Dendritic cell treated with granulocyte-macrophage colony-stimulating factor and Interleukin-4, amounts not matched to agents 40 ng/mL and 50 ng/mL, for 4 days (primary cell): ENCODE results near the gene AGAP1.

Experiments used
- H3K27ac Mint-ChIP-seq: one replicate; pipeline ENCODE4 v1.8.0; 2022; ENCODE audit warnings: mild to moderate bottlenecking, mixed read lengths
- H3K27me3 Mint-ChIP-seq: one replicate; pipeline ENCODE4 v1.8.0; 2022; ENCODE audit warnings: mild to moderate bottlenecking, mixed read lengths
- H3K36me3 Mint-ChIP-seq: one replicate; pipeline ENCODE4 v1.8.0; 2022; ENCODE audit warnings: low read depth, mixed read lengths
- H3K4me1 Mint-ChIP-seq: one replicate; pipeline ENCODE4 v1.8.0; 2022; ENCODE audit warnings: low read depth, mixed read lengths
- H3K4me3 Mint-ChIP-seq: one replicate; pipeline ENCODE4 v1.8.0; 2022; ENCODE audit warnings: mild to moderate bottlenecking, moderate library complexity, mixed read lengths
- H3K9me3 Mint-ChIP-seq: one replicate; pipeline ENCODE4 v1.8.0; 2022; ENCODE audit warnings: mixed read lengths
- intact Hi-C: fragments of 100-400 bp; cut with micrococcal nuclease; formaldehyde crosslinking; loops from one replicate; pipeline ENCODE4 v1.15.0; 2022

Gene AGAP1

GRCh38 chr2:236158969-236159777 is 665.3 kb downstream of the AGAP1 start:
- Mint-ChIP-seq H3K36me3 (no peaks in the 10 kb centered on the region), H3K27ac (no peak overlapping the region), H3K4me3 (no peak overlapping the region), H3K27me3 (peaks cover 74% of the 10 kb centered on the region), H3K4me1 (no peaks in the 10 kb centered on the region), H3K9me3 (no peaks in the 10 kb centered on the region)
- intact Hi-C loops = no loop called here

- Mint-ChIP-seq H3K36me3 (no peaks in the 10 kb centered on the region), H3K9me3 (no peaks in the 10 kb centered on the region), H3K4me3 (no peak overlapping the region), H3K27me3 (peaks cover 77% of the 10 kb centered on the region), H3K4me1 (no peaks in the 10 kb centered on the region), H3K27ac (no peak overlapping the region)
- intact Hi-C loops = no loop called here
Observed at GRCh38 chr2:236159778-236160170, 665.9 kb downstream of the AGAP1 start.

DNA sequence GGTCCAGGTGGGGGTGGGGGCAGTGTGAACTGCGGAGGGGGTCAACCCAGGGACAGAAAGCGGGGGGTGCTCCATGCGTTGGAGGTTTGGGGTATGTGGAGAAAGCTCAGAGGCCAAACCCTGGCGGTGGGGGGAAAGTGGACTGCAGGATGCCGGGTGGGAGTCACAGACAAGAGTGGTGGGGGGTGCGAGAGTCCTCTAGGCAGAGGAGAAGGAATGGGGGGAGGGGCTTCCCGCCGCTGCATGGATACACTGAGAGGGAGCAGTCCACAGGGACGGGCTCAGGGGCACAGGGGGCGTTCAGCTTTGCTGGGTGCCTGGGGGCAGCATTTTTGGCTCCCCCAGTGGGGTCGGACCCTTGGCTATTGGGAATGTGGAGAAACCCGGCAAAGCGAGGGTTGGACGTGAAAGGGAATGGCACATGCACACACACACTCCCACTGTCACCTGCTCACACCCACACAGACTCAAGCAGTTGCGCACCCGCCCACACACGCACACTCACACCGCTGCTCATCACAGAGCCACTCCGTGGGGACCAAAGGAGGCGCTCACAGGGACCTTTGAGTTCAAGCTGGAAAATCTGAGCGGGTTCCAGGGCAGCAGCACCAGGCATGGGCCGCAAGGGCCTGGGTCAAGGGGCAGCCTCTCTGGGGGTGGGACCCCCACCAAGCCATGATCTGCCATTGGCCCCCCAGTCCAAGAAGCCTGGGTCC is 666.7 kb downstream of the AGAP1 start:
- H3K36me3 Mint-ChIP-seq = no peaks in the 10 kb centered on the region
- H3K27ac Mint-ChIP-seq = no peak overlapping the region
- no peaks in the 10 kb centered on the region for H3K9me3 Mint-ChIP-seq
- peaks cover 81% of the 10 kb centered on the region for H3K27me3 Mint-ChIP-seq
- H3K4me1 Mint-ChIP-seq = no peaks in the 10 kb centered on the region
- H3K4me3 Mint-ChIP-seq = no peak overlapping the region
- intact Hi-C loops = no loop called here

DNA sequence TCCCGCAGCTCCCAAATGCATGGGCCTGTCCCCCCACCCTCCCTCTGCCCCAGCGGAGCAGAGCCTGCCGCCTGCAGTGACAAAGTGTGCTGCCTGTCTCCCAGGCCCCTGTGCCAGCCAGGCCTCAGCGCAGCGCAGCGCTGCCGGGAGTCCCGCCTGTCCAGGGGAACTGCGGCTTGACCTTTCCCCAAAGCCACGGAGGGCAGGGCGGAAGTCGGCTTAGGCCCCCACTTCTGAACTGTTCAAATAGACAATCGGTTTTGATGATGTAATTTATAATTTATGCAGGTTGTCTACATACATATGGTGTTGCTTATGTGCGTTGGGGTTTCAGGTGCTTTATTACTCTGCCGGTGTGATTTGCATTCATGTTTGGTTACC is 667.2 kb downstream of the AGAP1 start:
- Mint-ChIP-seq H3K36me3 (no peaks in the 10 kb centered on the region), H3K27ac (no peak overlapping the region), H3K27me3 (peaks cover 85% of the 10 kb centered on the region), H3K4me3 (no peak overlapping the region), H3K4me1 (peaks cover under 1% of the 10 kb centered on the region), H3K9me3 (no peaks in the 10 kb centered on the region)
- intact Hi-C loops = no loop called here

DNA sequence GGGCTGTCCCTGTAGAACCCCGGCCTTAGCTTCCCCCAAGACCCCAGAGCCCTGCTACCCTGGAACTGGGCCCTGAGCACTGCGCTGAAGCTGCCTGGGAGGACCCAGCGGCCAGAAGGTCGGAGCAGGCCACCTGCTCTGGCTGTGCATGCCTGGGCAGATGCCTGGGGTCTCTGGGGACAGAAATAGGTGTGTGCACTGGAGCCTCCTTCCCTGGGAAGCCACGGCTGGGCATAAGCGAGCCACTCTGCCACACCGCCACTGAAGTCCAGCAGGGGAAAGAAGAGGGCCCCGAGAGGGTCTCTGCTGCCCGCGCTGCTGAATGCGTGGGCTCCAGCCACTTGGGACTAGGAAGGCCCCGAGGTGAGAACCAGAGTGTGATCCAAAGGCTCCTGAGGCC is 667.7 kb downstream of the AGAP1 start:
- H3K4me3 Mint-ChIP-seq = no peak overlapping the region
- H3K4me1 Mint-ChIP-seq = peaks cover 5% of the 10 kb centered on the region
- H3K27me3 Mint-ChIP-seq = peaks cover 87% of the 10 kb centered on the region
- H3K27ac Mint-ChIP-seq = no peak overlapping the region
- no peaks in the 10 kb centered on the region for H3K9me3 Mint-ChIP-seq
- intact Hi-C loops = no loop called here
- no peaks in the 10 kb centered on the region for H3K36me3 Mint-ChIP-seq

GRCh38 chr2:236162031-236162845 is 668.4 kb downstream of the AGAP1 start:
- no peak overlapping the region for H3K27ac Mint-ChIP-seq
- H3K27me3 Mint-ChIP-seq = peaks cover 92% of the 10 kb centered on the region
- no peaks in the 10 kb centered on the region for H3K36me3 Mint-ChIP-seq
- H3K4me1 Mint-ChIP-seq = peaks cover 10% of the 10 kb centered on the region
- intact Hi-C loops = no loop called here
- no peak overlapping the region for H3K4me3 Mint-ChIP-seq
- H3K9me3 Mint-ChIP-seq = no peaks in the 10 kb centered on the region

- no peak overlapping the region for H3K4me3 Mint-ChIP-seq
- intact Hi-C loops = no loop called here
- no peaks in the 10 kb centered on the region for H3K9me3 Mint-ChIP-seq
- H3K36me3 Mint-ChIP-seq = no peaks in the 10 kb centered on the region
- peaks cover 91% of the 10 kb centered on the region for H3K27me3 Mint-ChIP-seq
- H3K27ac Mint-ChIP-seq = no peak overlapping the region
- peaks cover 10% of the 10 kb centered on the region for H3K4me1 Mint-ChIP-seq
Observed at GRCh38 chr2:236162882-236163470, 669.1 kb downstream of the AGAP1 start.

GRCh38 chr2:236163471-236164200 is 669.8 kb downstream of the AGAP1 start:
- Mint-ChIP-seq H3K36me3 (no peaks in the 10 kb centered on the region), H3K27ac (no peak overlapping the region), H3K4me3 (no peak overlapping the region), H3K9me3 (no peaks in the 10 kb centered on the region), H3K27me3 (peaks cover 90% of the 10 kb centered on the region), H3K4me1 (peaks cover 10% of the 10 kb centered on the region)
- intact Hi-C loops = no loop called here

DNA sequence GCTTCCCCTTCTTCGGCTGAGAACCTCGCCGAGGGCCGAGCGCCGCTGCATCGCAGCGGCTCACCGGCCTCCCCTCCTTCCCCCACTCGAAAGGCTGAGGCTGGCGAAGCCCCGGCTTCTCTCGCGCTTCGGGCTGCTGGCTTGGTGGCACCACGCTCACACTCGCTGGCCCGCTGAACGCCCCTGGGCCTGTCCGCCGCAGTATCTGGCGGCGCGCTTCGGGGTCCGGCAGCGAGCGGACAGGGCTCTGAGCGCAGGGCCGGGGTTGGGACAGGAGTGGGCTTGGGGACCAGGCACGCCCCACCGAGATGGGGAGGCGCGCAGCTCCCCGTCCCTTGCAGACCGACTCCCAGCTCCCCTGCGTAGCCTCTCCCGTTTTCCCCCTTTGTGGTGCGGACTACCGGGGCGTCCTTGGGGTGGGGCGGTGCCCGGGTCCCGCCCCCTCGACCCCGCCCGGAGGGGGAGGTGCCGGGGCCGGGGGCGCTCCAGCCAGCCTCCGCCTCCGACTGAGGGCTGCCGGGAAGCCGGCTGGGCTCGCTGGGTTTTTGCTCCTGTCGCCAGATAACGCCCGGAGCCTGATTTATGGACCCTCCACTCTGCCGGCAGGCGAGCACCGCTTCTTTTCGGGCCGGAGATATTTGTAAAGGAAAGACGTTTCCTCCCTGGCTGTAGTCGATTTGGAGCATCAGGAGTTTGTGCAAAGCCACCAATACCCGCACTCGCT is 670.5 kb downstream of the AGAP1 start:
- Mint-ChIP-seq H3K27me3 (peaks cover 90% of the 10 kb centered on the region), H3K9me3 (no peaks in the 10 kb centered on the region), H3K36me3 (no peaks in the 10 kb centered on the region), H3K4me1 (peaks cover 10% of the 10 kb centered on the region), H3K27ac (no peak overlapping the region), H3K4me3 (no peak overlapping the region)
- intact Hi-C loops = no loop called here

DNA sequence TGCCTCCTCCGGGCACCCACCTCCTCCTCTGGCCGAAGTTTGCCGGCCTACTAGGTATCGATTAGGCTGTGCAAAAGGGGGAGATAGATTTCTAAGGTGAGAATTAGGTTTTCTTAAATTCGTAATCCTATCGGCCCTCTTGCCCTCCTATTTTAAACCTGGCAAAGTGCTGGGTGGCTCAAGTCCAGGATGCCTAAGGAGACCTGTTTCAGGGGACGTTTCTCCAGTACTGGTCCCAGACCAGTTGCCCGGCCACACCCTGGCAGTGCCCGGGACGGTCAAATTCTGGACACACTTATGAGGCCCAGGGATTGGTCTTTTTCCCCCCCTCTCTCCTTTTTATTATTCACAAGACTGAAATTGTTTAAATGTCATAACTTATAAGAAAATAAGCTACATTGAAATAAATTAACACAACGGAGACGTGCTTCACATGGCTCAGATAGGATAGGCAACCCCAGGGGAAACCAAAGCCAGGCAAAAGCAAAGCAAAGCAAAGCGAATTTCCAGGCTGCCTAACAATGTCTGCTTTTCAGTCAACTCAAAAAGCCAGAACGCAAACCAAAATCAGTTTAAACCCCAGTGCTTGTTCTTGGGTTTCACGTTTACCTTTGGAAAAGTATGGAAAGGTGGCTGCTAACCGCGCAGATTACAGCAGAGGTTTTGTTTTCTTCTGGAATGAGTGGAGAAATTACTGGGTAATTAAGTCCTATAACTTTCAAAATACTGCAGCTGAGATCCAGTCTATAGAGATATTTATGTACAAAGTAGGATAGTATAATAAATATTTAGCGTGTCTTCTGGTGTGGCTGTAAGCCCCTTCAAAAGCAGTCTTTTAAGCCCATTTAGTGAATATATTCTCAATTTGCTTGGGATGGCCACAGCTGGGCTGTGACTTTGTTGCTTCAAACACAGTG is 671.3 kb downstream of the AGAP1 start:
- intact Hi-C loops = no loop called here
- Mint-ChIP-seq H3K4me3 (no peak overlapping the region), H3K4me1 (peaks cover 10% of the 10 kb centered on the region), H3K9me3 (no peaks in the 10 kb centered on the region), H3K27ac (no peak overlapping the region), H3K27me3 (peaks cover 90% of the 10 kb centered on the region), H3K36me3 (no peaks in the 10 kb centered on the region)

DNA sequence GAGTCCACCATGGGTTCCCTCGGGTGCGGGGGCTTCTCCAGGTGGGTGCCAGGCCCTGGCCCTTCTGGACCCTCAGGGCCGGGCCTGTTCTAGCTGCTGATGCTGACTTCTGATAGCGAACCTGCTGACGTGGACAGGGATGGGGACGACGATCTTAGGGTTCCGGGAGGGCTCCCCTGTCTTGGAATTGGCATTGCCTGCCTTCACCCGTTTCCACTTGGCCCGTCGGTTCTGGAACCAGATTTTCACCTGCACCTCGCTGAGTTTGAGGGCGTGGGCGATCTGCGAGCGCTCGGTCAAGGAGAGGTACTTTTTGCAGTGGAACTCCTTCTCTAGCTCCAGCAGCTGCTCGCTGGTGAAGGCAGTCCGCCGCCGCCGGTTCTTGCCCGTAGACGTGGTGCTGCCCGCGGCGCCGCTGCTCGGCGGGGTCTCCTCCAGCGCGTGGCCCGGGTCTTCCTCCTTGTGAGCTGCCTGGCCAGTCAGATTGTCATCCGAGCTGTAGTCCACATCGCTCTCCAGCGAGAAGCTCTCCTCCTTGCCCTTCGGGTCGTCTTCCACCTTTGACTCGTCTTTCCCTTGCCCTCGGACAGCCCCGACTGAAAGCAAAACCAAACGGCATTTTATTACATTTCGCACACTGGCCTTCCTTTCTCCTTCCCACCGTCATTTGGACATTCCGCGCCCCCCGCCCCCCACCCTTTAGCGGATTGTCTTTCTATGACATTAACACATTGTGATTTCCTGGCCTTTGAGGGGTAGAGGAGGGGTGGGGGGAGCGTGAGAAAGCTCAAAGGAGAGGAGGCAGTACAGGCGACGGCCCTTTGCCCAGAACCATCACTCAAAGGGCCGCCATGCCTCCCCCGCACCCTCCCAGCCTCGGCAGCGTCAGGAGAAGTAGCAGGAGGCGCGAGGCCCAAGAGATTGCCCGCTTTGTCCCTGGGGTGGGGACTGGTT is 672.3 kb downstream of the AGAP1 start:
- intact Hi-C loops = no loop called here
- no peaks in the 10 kb centered on the region for H3K9me3 Mint-ChIP-seq
- H3K27ac Mint-ChIP-seq = no peak overlapping the region
- H3K36me3 Mint-ChIP-seq = no peaks in the 10 kb centered on the region
- no peak overlapping the region for H3K4me3 Mint-ChIP-seq
- peaks cover 90% of the 10 kb centered on the region for H3K27me3 Mint-ChIP-seq
- H3K4me1 Mint-ChIP-seq = peaks cover 10% of the 10 kb centered on the region
